Ishikawa (cell line): ENCODE data around the gene PLEKHN1.

Experiments used
- CEBPB ChIP-seq: IDR thresholded peaks from 2 replicates; pipeline ENCODE4 v1.6.1; 2012
- CREB1 ChIP-seq: IDR thresholded peaks from 2 replicates; pipeline ENCODE4 v1.6.1; 2012; ENCODE audit warnings: low read depth
- EGR1 ChIP-seq: IDR thresholded peaks from 2 replicates; pipeline ENCODE4 v1.6.1; 2012
- EP300 ChIP-seq: IDR thresholded peaks from 2 replicates; pipeline ENCODE4 v1.6.1; 2012; ENCODE audit warnings: borderline replicate concordance
- FOXM1 ChIP-seq: IDR thresholded peaks from 2 replicates; pipeline ENCODE4 v1.6.1; 2012; ENCODE audit warnings: low read depth, borderline replicate concordance
- MAX ChIP-seq: IDR thresholded peaks from 2 replicates; pipeline ENCODE4 v1.6.1; 2012
- NFIC ChIP-seq: IDR thresholded peaks from 2 replicates; pipeline ENCODE4 v1.6.1; 2012
- RAD21 ChIP-seq: IDR thresholded peaks from 2 replicates; pipeline ENCODE4 v1.6.1; 2012; ENCODE audit warnings: low read depth
- REST ChIP-seq: IDR thresholded peaks from 2 replicates; pipeline ENCODE4 v1.6.1; 2012; ENCODE audit warnings: low read depth, mild to moderate bottlenecking
- TAF1 ChIP-seq: IDR thresholded peaks from 2 replicates; pipeline ENCODE4 v1.6.1; 2012; ENCODE audit warnings: low read depth, mild to moderate bottlenecking
- TCF12 ChIP-seq: IDR thresholded peaks from 2 replicates; pipeline ENCODE4 v1.6.1; 2012; ENCODE audit warnings: low read depth
- TEAD4 ChIP-seq: IDR thresholded peaks from 2 replicates; pipeline ENCODE4 v1.6.1; 2012
- USF1 ChIP-seq: IDR thresholded peaks from 2 replicates; pipeline ENCODE4 v1.6.1; 2012
- YY1 ChIP-seq: IDR thresholded peaks from 2 replicates; pipeline ENCODE4 v1.6.1; 2012; ENCODE audit warnings: low read depth
- ZBTB7A ChIP-seq: IDR thresholded peaks from 2 replicates; pipeline ENCODE4 v1.6.1; 2012; ENCODE audit warnings: low read depth

Gene PLEKHN1

GRCh38 chr1:959731-960362, 6.4 kb upstream of the PLEKHN1 start:
- TF ChIP-seq MAX (no peak), TAF1 (no peak), REST (no peak), NFIC (no peak), YY1 (no peak), TEAD4 (no peak), TCF12 (no peak), USF1 (no peak), EGR1 (no peak), CREB1 (no peak), FOXM1 (no peak), EP300 (no peak)

- TF ChIP-seq USF1 (no peak), RAD21 (no peak), EGR1 (no peak), EP300 (no peak), TEAD4 (no peak), MAX (no peak), ZBTB7A (no peak; the same call in 1 of the 2 replicates), REST (no peak), CEBPB (no peak), NFIC (no peak), TAF1 (no peak), YY1 (no peak), FOXM1 (no peak), CREB1 (no peak), TCF12 (no peak)
These were observed 5.7 kb upstream of the PLEKHN1 start, which contains the start of gene KLHL17 for GRCh38 chr1:960363-961131. KLHL17 (plus strand) TSS chr1:960584; CDS start chr1:960694, 110 bp downstream.

- TF ChIP-seq REST (no peak), EP300 (no peak), TCF12 (no peak), FOXM1 (no peak), RAD21 (no peak), ZBTB7A (no peak; the same call in 1 of the 2 replicates), EGR1 (no peak), TAF1 (no peak), NFIC (no peak), TEAD4 (no peak), YY1 (no peak), MAX (no peak), CEBPB (no peak)
These were observed 5.1 kb upstream of the PLEKHN1 start for GRCh38 chr1:961132-961669.
